Left cardiac atrium (tissue), 4 donors: ENCODE data around the gene PSMD7. TPM values are rescaled to one million over a fixed set of nuclear protein-coding genes. Genes with fewer than 3 reads are reported as not detected.
A peak's percentile ranks its signal among the peaks of the same experiment; 100 is the strongest.
"Not testable (repeated sequence)": the region's sequence is repeated elsewhere in the genome, so short reads cannot be mapped to it uniquely, and the experiment has no call there.

ENCODE experiments used
- ATAC-seq, 2 donors: fragments of 200-7000 bp; cut with Tn5 transposase; one replicate each; pipeline ENCODE4 v1.9.1; 2020; ENCODE audit warnings: mild to moderate bottlenecking in 2 of 2, moderate library complexity in 2 of 2
- DNase-seq: peaks from one replicate; pipeline ENCODE4 v3.0.0-alpha.2; 2020
- intact Hi-C, 2 donors: fragments of 100-400 bp; cut with DNase I; formaldehyde crosslinking; loops; one replicate each; pipeline versions ENCODE4 v1.14.1 to v1.15.1; 2022 to 2023
- total RNA-seq, 2 donors: library from RNA; stranded (reverse); fragmentation: NEBNext Ultra II Directional; extraction: Animal tissue kit (Norgen Biotek cat#: 25700); gene quantifications; one replicate each; pipeline ENCODE4 v1.2.1, GENCODE V29; 2021
- donor health status: DM: no; HTN: yes; CAD: no.
- donor health status: DM: no; HTN: yes; CAD: no; lungs with severe emphysema.
- donor health status: DM: yes; HTN: yes; CAD: no.
- donor health status: Dilated cardiomyopathy.

Gene PSMD7
- total RNA-seq, 2 donors from 2014 or later: 89.5 to 102 TPM

GRCh38 chr16:74332469-74332868 is 35.9 kb downstream of the PSMD7 start:
- DNase-seq, intact Hi-C loops, ATAC-seq: not testable (repeated sequence)

GRCh38 chr16:74337506-74337905 is 40.9 kb downstream of the PSMD7 start:
- DNase-seq, intact Hi-C loops, ATAC-seq: not testable (repeated sequence)

GRCh38 chr16:74339226-74339625 is 42.6 kb downstream of the PSMD7 start:
- ATAC-seq, intact Hi-C loops, DNase-seq: not testable (repeated sequence)

- peak; percentile 46 to 76 for ATAC-seq
- DNase-seq, intact Hi-C loops: not testable (repeated sequence)
These were observed 56.4 kb downstream of the PSMD7 start for GRCh38 chr16:74353038-74353437.

Other genes starting within 250 kb of the PSMD7 start
- 1 to 10 TPM in 1 of 2 donors, not detected in 1; 2.5 TPM for gene NPIPB15, start 79.5 kb downstream of the PSMD7 start, total RNA-seq
- gene CLEC18B, start 124.7 kb downstream of the PSMD7 start, total RNA-seq: under 1 TPM; 0.38 to 0.55 TPM